GM12875 (cell line): Measurements from ENCODE around the gene SMARCC2.

Experiments
- H3K4me3 ChIP-seq: one replicate; pipeline ENCODE4 v1.5.1; 2011; ENCODE audit warnings: low read depth, low read length, control low read depth
- TF ChIP-seq, protein P1 (sequence below): IDR thresholded peaks from 2 replicates; pipeline ENCODE4 v1.5.1; 2011; ENCODE audit warnings: low read depth, mild to moderate bottlenecking, control low read depth, inconsistent platforms, low read length, moderate library complexity, borderline replicate concordance; ENCODE audit not compliant: insufficient read depth

The SMARCC2 gene

DNA sequence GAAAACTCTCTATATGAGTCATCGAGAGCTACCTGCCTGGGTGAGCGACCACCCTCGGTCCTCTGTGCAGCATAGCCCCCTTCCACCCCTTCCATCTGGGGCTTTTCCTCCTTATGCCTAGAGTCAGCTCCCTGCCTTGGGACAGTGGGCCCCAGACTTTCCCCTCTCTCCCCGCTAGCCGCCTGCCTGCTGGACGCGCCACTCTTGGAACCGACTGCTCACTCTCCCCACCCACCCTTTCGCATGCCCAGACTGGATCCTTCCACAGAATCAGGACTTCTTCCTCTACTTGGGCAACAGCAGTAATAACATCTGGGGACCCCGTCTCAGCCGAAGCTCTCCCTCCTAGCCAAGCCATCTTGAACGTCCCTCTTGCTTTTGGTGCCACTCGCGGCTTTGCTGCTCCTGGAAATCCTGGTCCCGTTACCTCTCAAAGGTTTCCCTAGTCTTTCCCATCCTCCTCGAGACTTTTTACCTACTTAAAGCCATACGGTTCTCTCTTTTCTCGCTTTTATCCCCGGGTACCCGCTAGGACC lies 60.5 kb downstream of the SMARCC2 start:
- TF ChIP-seq, protein P1, sequence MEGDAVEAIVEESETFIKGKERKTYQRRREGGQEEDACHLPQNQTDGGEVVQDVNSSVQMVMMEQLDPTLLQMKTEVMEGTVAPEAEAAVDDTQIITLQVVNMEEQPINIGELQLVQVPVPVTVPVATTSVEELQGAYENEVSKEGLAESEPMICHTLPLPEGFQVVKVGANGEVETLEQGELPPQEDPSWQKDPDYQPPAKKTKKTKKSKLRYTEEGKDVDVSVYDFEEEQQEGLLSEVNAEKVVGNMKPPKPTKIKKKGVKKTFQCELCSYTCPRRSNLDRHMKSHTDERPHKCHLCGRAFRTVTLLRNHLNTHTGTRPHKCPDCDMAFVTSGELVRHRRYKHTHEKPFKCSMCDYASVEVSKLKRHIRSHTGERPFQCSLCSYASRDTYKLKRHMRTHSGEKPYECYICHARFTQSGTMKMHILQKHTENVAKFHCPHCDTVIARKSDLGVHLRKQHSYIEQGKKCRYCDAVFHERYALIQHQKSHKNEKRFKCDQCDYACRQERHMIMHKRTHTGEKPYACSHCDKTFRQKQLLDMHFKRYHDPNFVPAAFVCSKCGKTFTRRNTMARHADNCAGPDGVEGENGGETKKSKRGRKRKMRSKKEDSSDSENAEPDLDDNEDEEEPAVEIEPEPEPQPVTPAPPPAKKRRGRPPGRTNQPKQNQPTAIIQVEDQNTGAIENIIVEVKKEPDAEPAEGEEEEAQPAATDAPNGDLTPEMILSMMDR = no peak

DNA sequence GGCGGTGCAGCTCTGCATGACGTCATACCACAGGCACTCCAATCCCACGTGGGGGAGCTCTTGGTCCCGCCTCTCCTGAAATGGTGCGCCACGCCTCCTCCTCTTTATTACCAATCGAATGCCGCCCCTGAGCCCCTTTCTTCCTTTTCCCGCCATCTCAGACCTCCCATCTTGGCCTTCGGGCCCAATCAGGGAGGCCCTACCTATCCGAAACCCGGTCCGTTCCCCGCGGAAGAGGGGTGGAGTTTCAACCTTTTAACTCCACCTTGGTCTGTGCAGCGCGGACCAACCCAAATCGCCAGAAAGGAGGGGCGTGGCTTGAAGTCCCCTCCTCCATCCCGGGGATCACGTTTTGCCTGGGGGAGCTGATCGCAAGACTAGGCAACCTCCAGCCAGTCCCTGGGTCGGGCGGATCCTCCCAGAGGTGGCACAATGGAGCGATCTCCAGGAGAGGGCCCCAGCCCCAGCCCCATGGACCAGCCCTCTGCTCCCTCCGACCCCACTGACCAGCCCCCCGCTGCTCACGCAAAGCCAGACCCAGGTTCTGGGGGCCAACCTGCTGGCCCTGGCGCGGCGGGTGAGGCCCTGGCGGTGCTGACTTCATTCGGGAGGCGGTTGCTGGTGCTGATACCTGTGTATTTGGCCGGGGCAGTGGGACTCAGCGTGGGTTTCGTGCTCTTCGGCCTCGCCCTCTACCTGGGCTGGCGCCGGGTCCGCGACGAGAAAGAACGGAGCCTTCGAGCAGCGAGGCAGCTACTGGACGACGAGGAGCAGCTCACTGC lies 61.2 kb downstream of the SMARCC2 start, which contains the start of gene ESYT1:
Gene ESYT1 (plus strand): TSS at position 380 of the 782 bp plus-strand sequence. CDS start 53 bp downstream, at position 433.
- peak within 1 kb of the TSS; percentile 81 for H3K4me3 ChIP-seq
- TF ChIP-seq, protein P1 = no peak

More for the DNA sequence above, 60.5 kb downstream of the SMARCC2 start:
- peak overlapping the region; percentile 81 for H3K4me3 ChIP-seq

DNA sequence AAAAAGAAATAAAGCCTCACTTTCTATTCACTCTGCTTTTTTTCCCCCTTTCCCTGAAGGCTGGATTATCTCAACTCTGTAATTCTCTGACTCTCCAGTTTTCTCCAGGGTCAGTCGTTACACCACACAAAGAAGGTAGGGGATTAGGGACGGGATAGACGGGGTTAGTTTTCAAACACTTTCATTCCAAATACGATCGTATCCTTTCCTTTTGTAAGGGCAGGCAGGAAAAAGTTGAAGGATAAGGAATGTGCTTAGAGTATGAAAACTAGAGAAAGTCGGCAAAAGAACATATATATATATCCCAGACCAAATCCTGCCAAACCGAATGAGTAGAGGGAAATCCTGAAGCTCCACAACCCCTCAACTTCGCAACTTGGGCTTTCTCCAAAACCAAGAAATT lies 61.8 kb downstream of the SMARCC2 start:
- H3K4me3 ChIP-seq = peak overlapping the region; percentile 24
- TF ChIP-seq, protein P1 = no peak

DNA sequence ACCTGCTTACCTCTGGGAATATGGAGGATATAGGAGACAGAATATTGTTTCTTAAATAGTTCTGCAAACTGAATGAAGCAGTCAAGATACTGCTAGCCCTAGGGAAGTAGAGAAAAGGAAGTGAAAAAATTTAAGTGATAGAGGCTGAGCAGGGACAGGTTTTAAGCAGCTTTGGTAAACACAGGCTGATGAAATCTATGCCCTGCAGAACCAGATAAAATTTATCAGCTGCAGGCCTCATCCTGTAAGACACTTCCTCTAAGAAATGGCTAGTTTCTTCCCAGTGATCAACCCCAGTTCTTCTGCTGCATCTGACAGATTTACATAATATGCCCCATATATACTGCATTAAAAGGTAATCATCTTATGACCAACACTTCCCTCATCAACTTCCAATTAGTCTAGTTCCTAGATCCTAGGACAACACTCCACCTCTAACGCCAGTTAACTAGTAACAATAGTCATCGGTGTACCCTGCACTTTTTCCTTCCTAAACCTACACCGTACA lies 62.5 kb downstream of the SMARCC2 start:
- H3K4me3 ChIP-seq = no peak overlapping the region
- TF ChIP-seq, protein P1 = no peak

DNA sequence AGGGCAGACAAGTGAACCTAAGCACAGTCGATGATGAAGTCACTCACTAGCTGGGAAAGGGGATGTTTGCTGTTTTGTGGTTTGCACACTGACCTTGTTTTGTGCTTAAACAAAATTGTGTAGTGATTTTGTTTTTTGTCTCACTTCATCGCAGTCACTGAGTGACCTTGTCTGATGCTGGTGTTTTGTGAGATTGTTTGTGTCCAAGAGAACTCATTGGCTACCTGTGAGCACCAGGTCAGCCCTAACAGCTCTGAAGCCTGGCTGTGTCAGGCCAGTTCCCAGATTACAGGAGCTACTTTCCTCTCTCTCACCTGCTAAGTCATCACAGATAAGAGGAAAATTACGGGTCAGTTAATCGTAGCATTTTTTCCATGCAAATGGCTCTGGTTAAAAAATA lies 65.2 kb downstream of the SMARCC2 start:
- H3K4me3 ChIP-seq = no peak overlapping the region
- TF ChIP-seq, protein P1 = no peak

DNA sequence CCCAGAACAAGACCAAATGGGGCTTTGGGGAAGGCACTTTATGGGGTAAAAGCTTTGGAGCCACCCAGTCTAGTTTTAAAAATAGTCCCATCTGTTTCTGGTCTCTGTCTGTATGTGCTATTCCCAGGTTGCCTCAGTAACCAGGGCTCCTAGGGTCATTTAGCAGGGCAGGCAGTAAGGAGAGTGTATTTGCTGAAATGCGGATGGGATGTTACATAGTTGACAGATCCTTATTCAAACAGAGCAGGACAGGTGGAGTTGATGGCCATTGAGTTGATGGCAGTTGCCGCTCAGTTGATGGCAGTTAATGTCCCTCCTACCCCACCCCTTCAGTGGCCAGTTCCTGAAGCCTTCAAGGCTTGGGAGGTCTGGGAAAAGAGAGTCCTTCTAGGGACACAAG lies 66.6 kb downstream of the SMARCC2 start:
- H3K4me3 ChIP-seq = no peak overlapping the region
- TF ChIP-seq, protein P1 = no peak

DNA sequence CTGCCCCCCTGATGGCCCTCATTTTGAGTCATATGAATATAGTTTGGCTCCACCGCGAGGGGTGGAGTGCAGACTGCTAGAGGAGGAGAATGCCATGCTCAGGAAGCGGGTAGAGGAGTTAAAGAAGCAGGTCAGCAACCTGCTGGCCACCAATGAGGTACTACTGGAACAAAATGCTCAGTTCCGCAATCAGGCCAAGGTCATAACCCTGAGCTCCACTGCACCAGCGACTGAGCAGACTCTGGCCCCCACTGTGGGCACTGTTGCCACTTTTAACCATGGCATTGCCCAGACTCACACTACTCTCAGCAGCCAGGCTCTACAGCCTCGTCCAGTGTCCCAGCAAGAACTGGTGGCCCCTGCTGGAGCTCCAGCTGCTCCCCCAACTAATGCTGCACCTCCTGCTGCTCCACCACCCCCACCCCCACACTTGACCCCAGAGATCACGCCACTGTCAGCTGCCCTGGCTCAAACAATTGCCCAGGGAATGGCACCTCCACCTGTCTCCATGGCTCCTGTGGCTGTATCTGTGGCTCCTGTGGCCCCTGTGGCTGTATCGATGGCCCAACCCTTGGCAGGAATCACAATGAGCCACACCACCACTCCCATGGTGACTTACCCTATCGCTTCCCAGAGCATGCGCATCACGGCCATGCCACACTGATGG lies 67.9 kb downstream of the SMARCC2 start:
- H3K4me3 ChIP-seq = no peak overlapping the region
- TF ChIP-seq, protein P1 = no peak
